Vagina (tissue), 2 donors: ENCODE results near the gene DGCR2.

ENCODE experiments used
- POLR2A ChIP-seq, 2 donors: fragments of 450-650 bp; IDR thresholded peaks; one replicate each; pipeline ENCODE4 v1.6.1; 2017; ENCODE audit warnings: antibody characterized with exemption in 2 of 2, mild to moderate bottlenecking in 2 of 2, moderate library complexity in 2 of 2
- POLR2AphosphoS5 ChIP-seq, 2 donors: sonication (generic); formaldehyde crosslinking; IDR thresholded peaks; one replicate each; pipeline ENCODE4 v1.9.0; 2017; ENCODE audit warnings: antibody characterized with exemption in 2 of 2, mild to moderate bottlenecking in 2 of 2, low read depth in 1 of 2; ENCODE audit not compliant: insufficient read depth in 1 of 2
- TF ChIP-seq, protein P1 (sequence below), 3 experiments: fragments of 450-650 bp in 2 of 3; fragments of 200-600 bp in 1 of 3; sonication (generic) in 1 of 3; IDR thresholded peaks; one replicate each; pipeline ENCODE4 v1.5.1; 2017 to 2019; ENCODE audit warnings: antibody characterized with exemption in 3 of 3, mild to moderate bottlenecking in 2 of 3, moderate library complexity in 2 of 3

DNA sequence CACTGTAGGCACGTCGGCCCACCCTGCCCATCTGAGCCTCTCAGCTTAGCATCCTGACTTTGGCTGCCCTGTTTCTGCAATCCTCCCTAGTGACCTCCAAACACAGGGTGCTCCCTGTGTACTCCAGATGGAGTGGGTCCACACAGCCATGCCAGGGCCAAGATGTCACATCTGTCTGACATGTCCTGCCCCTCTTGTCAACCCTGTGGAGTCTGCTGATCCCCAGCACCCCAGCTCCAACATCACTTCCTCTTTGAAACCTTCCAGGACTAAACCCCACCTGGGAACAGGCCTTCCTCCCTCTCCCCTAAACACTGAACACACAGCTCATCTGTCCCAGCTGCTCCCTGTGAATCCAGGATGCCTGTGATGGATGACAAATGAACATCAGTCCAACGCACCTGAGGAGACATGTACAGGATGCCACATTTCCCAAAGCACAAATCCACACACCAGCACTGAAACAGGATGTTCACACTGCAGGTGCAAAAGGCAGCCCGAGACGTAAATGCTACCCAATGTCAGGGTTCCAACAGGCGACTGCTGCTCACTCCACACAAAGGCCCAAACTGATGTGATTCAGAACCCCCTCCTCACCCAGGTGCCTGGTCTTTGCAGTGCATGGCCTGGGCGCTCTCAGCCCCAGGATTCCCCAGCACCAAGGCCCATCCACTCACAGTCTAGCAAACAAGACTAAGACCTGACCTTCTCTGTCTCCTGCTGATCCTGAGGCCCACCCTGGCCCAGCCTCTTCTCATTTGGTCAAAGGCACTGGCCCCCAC is 6.9 kb upstream of the DGCR2 start:
- TF ChIP-seq, protein P1, sequence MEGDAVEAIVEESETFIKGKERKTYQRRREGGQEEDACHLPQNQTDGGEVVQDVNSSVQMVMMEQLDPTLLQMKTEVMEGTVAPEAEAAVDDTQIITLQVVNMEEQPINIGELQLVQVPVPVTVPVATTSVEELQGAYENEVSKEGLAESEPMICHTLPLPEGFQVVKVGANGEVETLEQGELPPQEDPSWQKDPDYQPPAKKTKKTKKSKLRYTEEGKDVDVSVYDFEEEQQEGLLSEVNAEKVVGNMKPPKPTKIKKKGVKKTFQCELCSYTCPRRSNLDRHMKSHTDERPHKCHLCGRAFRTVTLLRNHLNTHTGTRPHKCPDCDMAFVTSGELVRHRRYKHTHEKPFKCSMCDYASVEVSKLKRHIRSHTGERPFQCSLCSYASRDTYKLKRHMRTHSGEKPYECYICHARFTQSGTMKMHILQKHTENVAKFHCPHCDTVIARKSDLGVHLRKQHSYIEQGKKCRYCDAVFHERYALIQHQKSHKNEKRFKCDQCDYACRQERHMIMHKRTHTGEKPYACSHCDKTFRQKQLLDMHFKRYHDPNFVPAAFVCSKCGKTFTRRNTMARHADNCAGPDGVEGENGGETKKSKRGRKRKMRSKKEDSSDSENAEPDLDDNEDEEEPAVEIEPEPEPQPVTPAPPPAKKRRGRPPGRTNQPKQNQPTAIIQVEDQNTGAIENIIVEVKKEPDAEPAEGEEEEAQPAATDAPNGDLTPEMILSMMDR (IDR thresholded peaks at IDR 0.05) = no peak
- no peak for TF ChIP-seq POLR2AphosphoS5 (IDR thresholded peaks at IDR 0.05; ENCODE audit: insufficient read depth in 1 of 2, low read depth in 1 of 2)
- TF ChIP-seq POLR2A (IDR thresholded peaks at IDR 0.05) = no peak
